Measurements from ENCODE around the gene GPR119. TPM values are rescaled to one million over a fixed set of nuclear protein-coding genes. Genes with fewer than 3 reads are reported as not detected.

Gene GPR119
- total RNA-seq, 2 experiments from 2014 or later = not detected

DNA sequence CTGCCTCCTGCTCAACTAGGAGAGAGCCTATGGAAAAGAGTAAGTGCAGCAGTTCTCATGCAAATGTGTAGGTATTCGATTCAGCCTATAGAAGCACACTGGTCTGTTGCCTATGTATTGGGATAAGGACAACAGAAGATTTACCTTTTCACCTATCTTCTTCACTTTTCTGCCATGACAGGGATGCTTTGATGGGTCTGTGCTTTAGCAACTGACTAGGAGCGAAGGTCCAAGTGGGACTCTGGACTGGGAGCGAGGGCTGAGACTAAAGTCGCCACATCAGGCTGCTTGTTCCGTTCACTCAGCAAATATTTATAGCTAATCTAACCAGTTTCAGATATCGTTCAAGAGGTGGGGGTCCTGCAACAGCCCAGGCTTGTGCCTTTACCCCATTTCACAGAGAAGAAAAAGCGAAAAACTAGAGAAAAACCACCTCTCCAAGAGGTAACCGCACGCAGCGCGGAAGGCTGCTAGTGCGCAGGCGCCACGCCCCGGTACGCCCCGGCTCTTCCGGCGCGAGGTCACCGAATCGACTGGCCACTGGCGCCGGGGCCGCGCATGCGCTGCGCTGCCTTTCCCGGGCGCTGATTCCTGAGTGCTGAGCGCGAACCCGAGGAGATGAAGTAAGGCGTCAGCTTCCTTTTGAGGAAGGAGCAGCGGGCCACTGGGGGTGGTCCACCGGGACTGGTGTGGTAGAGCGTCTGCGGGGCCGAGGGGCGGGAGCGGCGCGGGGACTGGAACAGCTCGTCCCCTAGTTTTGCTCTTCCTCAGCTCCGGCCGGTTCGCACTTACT, 16.1 kb upstream of the GPR119 start, which contains the start of gene RBMX2:
TSS of gene RBMX2 (plus strand) at position 573 of the 793 bp plus-strand sequence. CDS start at position 619, 46 bp downstream.
- CTCF ChIA-PET = interaction anchor here (1.4 kb wide), 1 partner anchor 515 kb away, joined by 3 read pairs; no protein-coding TSS in a partner anchor
- H3K36me3 Mint-ChIP-seq (ENCODE audit: low read depth) = peaks cover 15% of the 10 kb centered on the region
- peaks cover 3% of the 10 kb centered on the region for H3K27me3 Mint-ChIP-seq
- no peaks in the 10 kb centered on the region for H3K9me3 Mint-ChIP-seq
- DNase-seq (peak; percentile 63), ATAC-seq (peak; percentile 95)
- H3K4me1 Mint-ChIP-seq (ENCODE audit: low read depth) = peaks cover 20% of the 10 kb centered on the region
- intact Hi-C loops (cut with micrococcal nuclease) = no loop called here
- TF ChIP-seq, protein P1, sequence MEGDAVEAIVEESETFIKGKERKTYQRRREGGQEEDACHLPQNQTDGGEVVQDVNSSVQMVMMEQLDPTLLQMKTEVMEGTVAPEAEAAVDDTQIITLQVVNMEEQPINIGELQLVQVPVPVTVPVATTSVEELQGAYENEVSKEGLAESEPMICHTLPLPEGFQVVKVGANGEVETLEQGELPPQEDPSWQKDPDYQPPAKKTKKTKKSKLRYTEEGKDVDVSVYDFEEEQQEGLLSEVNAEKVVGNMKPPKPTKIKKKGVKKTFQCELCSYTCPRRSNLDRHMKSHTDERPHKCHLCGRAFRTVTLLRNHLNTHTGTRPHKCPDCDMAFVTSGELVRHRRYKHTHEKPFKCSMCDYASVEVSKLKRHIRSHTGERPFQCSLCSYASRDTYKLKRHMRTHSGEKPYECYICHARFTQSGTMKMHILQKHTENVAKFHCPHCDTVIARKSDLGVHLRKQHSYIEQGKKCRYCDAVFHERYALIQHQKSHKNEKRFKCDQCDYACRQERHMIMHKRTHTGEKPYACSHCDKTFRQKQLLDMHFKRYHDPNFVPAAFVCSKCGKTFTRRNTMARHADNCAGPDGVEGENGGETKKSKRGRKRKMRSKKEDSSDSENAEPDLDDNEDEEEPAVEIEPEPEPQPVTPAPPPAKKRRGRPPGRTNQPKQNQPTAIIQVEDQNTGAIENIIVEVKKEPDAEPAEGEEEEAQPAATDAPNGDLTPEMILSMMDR (IDR thresholded peaks at IDR 0.05) = no peak
- peak within 1 kb of the TSS; percentile 94 for H3K27ac Mint-ChIP-seq
- peak within 1 kb of the TSS; percentile 87 for H3K4me3 Mint-ChIP-seq
- POLR2A ChIA-PET = interaction anchor here (0.7 kb wide), 1 partner anchor 11 kb away, joined by 3 read pairs; no protein-coding TSS in a partner anchor

DNA sequence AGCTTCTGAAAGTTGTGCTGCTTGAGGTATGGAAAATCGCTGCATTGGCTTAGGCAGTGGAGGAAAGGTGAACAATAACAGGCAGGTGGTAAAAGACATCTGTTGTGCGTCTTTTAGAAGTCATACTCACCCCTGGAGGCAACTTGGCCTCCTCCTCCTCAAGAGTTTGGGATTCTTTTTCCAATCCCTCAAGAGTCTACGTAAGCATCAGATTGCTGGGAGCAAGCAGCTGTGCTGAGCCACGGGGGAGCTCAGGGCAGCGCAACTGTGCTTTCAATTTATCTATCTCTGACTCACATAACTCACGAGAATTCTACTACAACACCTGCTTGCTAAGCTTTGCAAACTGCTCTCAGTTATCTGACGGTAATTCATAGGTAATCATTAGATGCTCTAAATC, 9.9 kb upstream of the GPR119 start:
- no peak overlapping the region for H3K4me3 Mint-ChIP-seq
- no peak overlapping the region for H3K27ac Mint-ChIP-seq
- H3K9me3 Mint-ChIP-seq = no peaks in the 10 kb centered on the region
- intact Hi-C loops (cut with micrococcal nuclease) = no loop called here
- no peaks in the 10 kb centered on the region for H3K4me1 Mint-ChIP-seq (ENCODE audit: low read depth)
- DNase-seq = no peak
- ChIA-PET CTCF (no interaction called here), POLR2A (no interaction called here)
- H3K36me3 Mint-ChIP-seq (ENCODE audit: low read depth) = no peaks in the 10 kb centered on the region
- H3K27me3 Mint-ChIP-seq = peaks cover 3% of the 10 kb centered on the region
- no peak for ATAC-seq
- TF ChIP-seq, protein P1 (IDR thresholded peaks at IDR 0.05) = no peak

- TF ChIP-seq, protein P1 (IDR thresholded peaks at IDR 0.05) = no peak
- Mint-ChIP-seq H3K4me3 (no peak overlapping the region), H3K27ac (no peak overlapping the region), H3K4me1 (ENCODE audit: low read depth) (no peaks in the 10 kb centered on the region), H3K36me3 (ENCODE audit: low read depth) (no peaks in the 10 kb centered on the region), H3K27me3 (no peaks in the 10 kb centered on the region), H3K9me3 (no peaks in the 10 kb centered on the region)
- ATAC-seq = no peak
- ChIA-PET CTCF (interaction anchor here (1.1 to 1.7 kb wide), 2 partner anchors 9 to 539 kb away, joined by 3 to 7 read pairs; partner anchors contain the start of gene GPR119), POLR2A (no interaction called here)
- intact Hi-C loops (cut with micrococcal nuclease) = no loop called here
- peak; percentile 4 for DNase-seq
Measured at GRCh38 chrX:130393451-130394074, 8.1 kb upstream of the GPR119 start.

- DNase-seq (no peak), ATAC-seq (no peak)
- Mint-ChIP-seq H3K27me3 (no peaks in the 10 kb centered on the region), H3K36me3 (ENCODE audit: low read depth) (no peaks in the 10 kb centered on the region), H3K4me3 (no peak overlapping the region), H3K9me3 (no peaks in the 10 kb centered on the region), H3K27ac (no peak overlapping the region), H3K4me1 (ENCODE audit: low read depth) (no peaks in the 10 kb centered on the region)
- POLR2A ChIA-PET = no interaction called here
- TF ChIP-seq, protein P1 (IDR thresholded peaks at IDR 0.05) = no peak
- CTCF ChIA-PET = interaction anchor here (0.6 kb wide), 1 partner anchor 37 kb away, joined by 4 read pairs; no protein-coding TSS in a partner anchor
- intact Hi-C loops (cut with micrococcal nuclease) = no loop called here
Measured at GRCh38 chrX:130386408-130386808, 934 bp upstream of the GPR119 start.

All from activated CD8-positive, alpha-beta T cell treated with anti-CD3 and anti-CD28 coated beads for 36 hours (primary cell).